Activated T-helper 2 cell treated with anti-CD3 and anti-CD28 coated beads, Interferon-gamma antibody, Interleukin-2, Interleukin-4, amounts not matched to agents 10 μg/mL and 5 μg/mL and 100 μg/mL, durations not matched to agents 14 hours and 24 hours and 36 hours (primary cell): Measurements from ENCODE around the gene MRPL37. TPM values are rescaled to one million over a fixed set of nuclear protein-coding genes. Genes with fewer than 3 reads are reported as not detected.
"Not testable (repeated sequence)": the region's sequence is repeated elsewhere in the genome, so short reads cannot be mapped to it uniquely, and the experiment has no call there.

Source experiments
- DNase-seq: peaks from one replicate; pipeline ENCODE4 v3.0.0; 2021; ENCODE audit warnings: low spot score
- H3K27ac Mint-ChIP-seq: one replicate; pipeline ENCODE4 v1.8.0; 2021; ENCODE audit warnings: mixed read lengths
- H3K27me3 Mint-ChIP-seq: one replicate; pipeline ENCODE4 v1.8.0; 2021; ENCODE audit warnings: low read depth, mixed read lengths
- H3K36me3 Mint-ChIP-seq: one replicate; pipeline ENCODE4 v1.8.0; 2021; ENCODE audit warnings: low read depth, mixed read lengths
- H3K4me1 Mint-ChIP-seq: one replicate; pipeline ENCODE4 v1.8.0; 2021; ENCODE audit warnings: low read depth, mixed read lengths
- H3K4me3 Mint-ChIP-seq: one replicate; pipeline ENCODE4 v1.8.0; 2021; ENCODE audit warnings: low read depth, mild to moderate bottlenecking, moderate library complexity, mixed read lengths
- H3K9me3 Mint-ChIP-seq: one replicate; pipeline ENCODE4 v1.8.0; 2021; ENCODE audit warnings: mixed read lengths
- intact Hi-C: fragments of 100-400 bp; cut with micrococcal nuclease; formaldehyde crosslinking; loops from one replicate; pipeline ENCODE4 v1.15.1; 2023
- total RNA-seq: library from RNA; stranded (reverse); gene quantifications from 2 replicates; pipeline ENCODE4 v1.2.3, GENCODE V29; 2022

Gene MRPL37
- total RNA-seq, 1 donor from 2014 or later = 130 TPM

DNA sequence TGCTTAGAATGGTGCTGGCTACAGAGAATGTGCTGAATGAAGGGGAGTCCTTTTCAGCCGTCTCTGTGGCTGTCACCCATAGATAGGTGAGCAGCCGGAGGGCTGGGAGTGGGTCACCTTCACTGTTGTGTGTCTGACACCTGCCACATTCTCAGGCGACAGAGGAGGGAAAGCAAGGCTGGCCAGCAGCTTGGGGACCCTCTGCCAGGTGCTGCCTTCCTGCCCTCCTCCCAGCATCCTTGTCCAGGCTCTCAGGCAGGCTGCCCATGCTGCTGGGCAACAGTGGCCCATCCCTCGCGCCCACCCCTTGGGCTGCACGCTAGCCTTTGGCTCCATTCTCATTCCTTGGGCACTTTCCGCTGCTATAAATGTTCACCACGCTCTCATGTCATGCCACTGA, 22.2 kb upstream of the MRPL37 start:
- H3K27ac Mint-ChIP-seq = no peak overlapping the region
- no peaks in the 10 kb centered on the region for H3K36me3 Mint-ChIP-seq
- H3K4me3 Mint-ChIP-seq = no peak overlapping the region
- peaks cover 4% of the 10 kb centered on the region for H3K4me1 Mint-ChIP-seq
- intact Hi-C loops = no loop called here
- no peaks in the 10 kb centered on the region for H3K27me3 Mint-ChIP-seq
- DNase-seq = no peak
- H3K9me3 Mint-ChIP-seq = no peaks in the 10 kb centered on the region

DNA sequence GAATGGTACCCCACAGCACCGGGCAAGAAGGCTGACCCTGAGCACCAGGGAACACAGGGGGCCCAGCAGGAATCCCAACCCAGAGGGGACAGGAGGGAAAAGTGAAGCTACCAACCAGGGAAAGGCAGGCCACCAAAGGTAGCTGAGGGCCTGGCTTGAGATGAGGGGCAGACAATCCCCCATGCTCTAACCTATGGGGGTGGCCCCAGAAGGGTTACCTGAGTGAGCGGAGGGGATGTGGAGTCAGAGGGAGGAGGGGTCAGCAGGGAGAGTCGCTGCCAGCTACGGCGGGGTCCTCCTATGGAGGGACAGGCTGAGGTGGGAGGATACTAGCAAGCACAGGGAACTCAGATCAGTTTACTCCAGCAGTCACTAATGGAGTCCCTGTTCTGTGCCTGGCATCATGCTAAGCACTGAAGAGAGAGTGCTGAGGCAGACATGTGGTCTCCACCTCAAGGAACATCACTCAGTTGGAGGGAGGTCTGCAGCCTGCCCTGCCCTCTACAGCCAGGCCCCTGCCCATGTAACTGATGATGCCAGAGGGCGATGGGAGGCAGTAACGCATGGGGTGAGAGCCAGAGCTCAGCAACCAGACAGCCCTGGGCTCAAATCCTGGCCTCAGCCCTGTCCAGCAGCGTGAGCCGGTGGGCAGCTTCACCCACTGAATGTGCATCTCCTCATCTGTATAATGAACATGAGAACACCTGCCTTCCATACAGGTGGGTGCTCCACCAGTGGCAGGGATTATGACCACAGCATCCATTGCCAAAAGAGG, 21.5 kb upstream of the MRPL37 start:
- no peaks in the 10 kb centered on the region for H3K27me3 Mint-ChIP-seq
- H3K4me1 Mint-ChIP-seq = peaks cover 4% of the 10 kb centered on the region
- no peaks in the 10 kb centered on the region for H3K9me3 Mint-ChIP-seq
- H3K36me3 Mint-ChIP-seq = no peaks in the 10 kb centered on the region
- no peak overlapping the region for H3K27ac Mint-ChIP-seq
- no peak for DNase-seq
- H3K4me3 Mint-ChIP-seq = no peak overlapping the region
- intact Hi-C loops = no loop called here

DNA sequence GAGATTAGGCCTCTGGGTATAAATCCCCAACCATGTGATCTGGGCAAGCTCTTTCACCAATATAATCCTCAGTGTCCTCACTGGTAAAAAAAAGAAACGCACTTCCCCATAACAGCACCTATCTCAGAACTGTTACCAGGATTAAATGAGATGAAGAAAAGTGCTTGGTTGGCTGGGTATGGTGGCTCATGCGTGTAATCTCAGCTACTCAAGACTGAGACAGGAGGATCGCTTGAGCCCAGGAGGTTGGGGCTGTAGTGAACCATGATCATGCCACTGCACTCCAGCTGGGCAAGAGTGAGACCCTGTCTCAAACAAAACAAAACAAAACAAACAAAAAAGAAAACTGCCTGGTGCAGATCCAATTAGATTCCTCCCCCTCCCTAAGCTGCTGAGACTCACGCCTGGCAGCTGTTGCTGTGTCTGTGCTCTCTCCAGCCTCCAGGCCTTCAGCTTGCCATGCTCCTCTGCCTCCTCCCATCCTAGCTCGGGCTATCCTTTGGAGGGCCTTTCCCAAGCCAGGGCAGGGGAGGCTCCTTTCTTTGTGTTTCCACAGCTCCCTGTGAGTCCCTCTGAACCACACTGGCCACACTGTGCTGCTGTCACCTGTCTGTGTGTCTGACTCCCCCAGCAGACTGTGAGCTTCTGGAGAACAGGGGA, 19.1 kb upstream of the MRPL37 start:
- H3K36me3 Mint-ChIP-seq = peaks cover 1% of the 10 kb centered on the region
- intact Hi-C loops = loop anchor here (1.0 kb wide), 2 partner anchors 48 to 308 kb away; no protein-coding TSS in a partner anchor
- no peak overlapping the region for H3K27ac Mint-ChIP-seq
- H3K4me3 Mint-ChIP-seq = no peak overlapping the region
- no peak for DNase-seq
- no peaks in the 10 kb centered on the region for H3K27me3 Mint-ChIP-seq
- H3K9me3 Mint-ChIP-seq = no peaks in the 10 kb centered on the region
- no peaks in the 10 kb centered on the region for H3K4me1 Mint-ChIP-seq

DNA sequence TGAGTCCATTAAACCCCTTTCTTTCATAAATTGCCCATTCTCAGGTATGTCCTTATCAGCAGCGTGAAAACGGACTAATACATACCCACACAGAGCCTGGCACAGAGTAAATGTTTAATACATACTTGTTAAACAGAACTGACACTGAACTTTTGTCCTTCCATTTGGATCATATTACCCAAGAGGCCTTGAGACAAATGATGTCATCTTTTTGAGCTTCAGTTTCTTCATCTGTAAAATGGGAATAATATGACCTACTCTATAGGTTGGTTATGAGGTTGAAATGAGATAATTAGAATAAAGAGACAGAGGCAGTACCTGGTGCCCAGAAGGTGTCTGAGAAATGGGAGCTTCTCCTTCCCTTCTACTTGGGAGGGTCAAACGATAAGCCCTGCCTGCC, 13.9 kb upstream of the MRPL37 start:
- intact Hi-C loops = no loop called here

DNA sequence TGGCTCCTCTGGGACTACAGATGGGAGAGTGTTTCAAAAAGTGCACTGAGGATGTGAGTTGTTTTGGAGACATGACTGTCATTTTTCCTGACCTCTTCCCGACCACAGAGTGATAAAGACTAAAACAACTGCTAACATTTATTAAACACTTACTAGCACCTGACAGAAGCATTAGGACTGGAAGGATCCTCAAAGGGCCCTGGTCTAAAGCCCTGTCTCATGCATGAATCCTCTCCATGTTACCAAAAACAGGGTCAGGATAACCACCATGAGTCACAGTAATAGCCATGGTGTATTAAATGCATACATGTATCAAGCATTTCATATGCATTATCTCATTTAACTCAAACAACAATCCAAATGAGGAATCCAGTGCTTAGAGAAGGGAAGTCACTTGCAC, 11.7 kb upstream of the MRPL37 start:
- Mint-ChIP-seq H3K4me1 (no peaks in the 10 kb centered on the region), H3K27me3 (no peaks in the 10 kb centered on the region), H3K36me3 (peaks cover 8% of the 10 kb centered on the region), H3K4me3 (no peak overlapping the region), H3K9me3 (no peaks in the 10 kb centered on the region), H3K27ac (no peak overlapping the region)
- no peak for DNase-seq
- intact Hi-C loops = no loop called here

More for the DNA sequence above, 13.9 kb upstream of the MRPL37 start:
- peaks cover 4% of the 10 kb centered on the region for H3K36me3 Mint-ChIP-seq
- DNase-seq = no peak
- no peaks in the 10 kb centered on the region for H3K9me3 Mint-ChIP-seq
- no peaks in the 10 kb centered on the region for H3K4me1 Mint-ChIP-seq
- no peak overlapping the region for H3K4me3 Mint-ChIP-seq
- no peak overlapping the region for H3K27ac Mint-ChIP-seq
- H3K27me3 Mint-ChIP-seq = no peaks in the 10 kb centered on the region

DNA sequence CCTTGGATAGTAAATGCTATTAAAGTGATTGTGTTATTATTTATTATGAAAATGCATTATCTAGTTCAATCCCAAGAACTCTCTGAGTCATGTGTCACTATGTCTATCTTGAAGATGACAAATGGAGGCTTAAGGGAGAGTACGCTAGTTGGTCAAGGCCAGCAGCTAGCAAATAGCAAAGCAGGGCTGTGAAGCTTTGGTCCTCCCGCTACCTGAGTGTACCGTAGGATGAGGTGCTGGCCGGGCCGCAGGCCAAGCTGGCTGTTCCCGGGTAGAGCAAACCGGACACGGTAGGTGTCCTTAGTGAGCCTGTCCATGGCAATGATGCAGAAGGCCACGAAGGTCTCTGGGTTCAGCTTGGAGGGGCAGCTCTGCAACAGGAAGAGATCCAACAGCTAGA, 9.4 kb upstream of the MRPL37 start:
- no peak for DNase-seq
- intact Hi-C loops = no loop called here
- Mint-ChIP-seq H3K4me3 (no peak overlapping the region), H3K4me1 (no peaks in the 10 kb centered on the region), H3K27me3 (no peaks in the 10 kb centered on the region), H3K36me3 (peaks cover 9% of the 10 kb centered on the region), H3K9me3 (no peaks in the 10 kb centered on the region), H3K27ac (no peak overlapping the region)

DNA sequence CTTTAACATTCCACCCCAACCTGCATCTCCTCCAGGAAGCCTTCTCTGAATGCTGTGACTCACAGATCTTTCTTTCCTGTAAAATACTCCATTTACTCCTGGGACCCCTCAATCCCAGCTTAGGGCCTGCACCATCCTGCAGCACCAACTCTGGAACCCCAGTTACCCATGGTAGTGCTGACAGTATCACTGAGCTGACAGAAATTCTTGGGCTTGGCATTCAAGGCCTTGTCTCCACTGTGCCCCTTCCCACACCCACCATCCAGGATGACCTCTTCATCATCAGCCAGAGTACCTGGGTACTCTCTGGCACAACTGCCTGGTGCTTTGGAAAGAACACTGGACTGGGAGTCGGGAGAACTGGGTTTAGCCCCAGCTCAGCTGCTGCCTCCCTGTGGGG, 8.4 kb upstream of the MRPL37 start:
- H3K27me3 Mint-ChIP-seq = no peaks in the 10 kb centered on the region
- intact Hi-C loops = no loop called here
- H3K27ac Mint-ChIP-seq = no peak overlapping the region
- no peak for DNase-seq
- no peaks in the 10 kb centered on the region for H3K4me1 Mint-ChIP-seq
- H3K9me3 Mint-ChIP-seq = no peaks in the 10 kb centered on the region
- H3K36me3 Mint-ChIP-seq = peaks cover 5% of the 10 kb centered on the region
- H3K4me3 Mint-ChIP-seq = no peak overlapping the region

DNA sequence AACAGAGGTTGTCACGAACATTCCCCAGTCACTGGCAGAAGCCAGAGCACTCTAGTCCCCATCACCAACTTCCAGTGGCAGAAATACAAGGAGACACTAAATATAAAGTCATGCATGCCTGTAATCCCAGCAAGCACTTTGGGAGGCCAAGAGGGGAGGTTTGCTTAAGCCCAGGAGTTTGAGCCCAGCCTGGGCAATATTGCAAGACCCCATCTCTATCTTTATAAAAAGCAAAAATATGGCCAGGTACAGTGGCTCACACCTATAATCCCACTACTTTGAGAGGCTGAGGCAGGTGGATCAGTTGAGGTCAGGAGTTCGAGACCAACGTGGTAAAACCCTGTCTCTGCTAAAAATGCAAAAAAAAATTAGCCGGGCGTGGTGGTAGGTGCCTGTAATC, 6.5 kb upstream of the MRPL37 start:
- DNase-seq = no peak
- Mint-ChIP-seq H3K36me3 (peaks cover 5% of the 10 kb centered on the region), H3K27ac (no peak overlapping the region), H3K4me1 (no peaks in the 10 kb centered on the region), H3K27me3 (no peaks in the 10 kb centered on the region), H3K9me3 (no peaks in the 10 kb centered on the region), H3K4me3 (no peak overlapping the region)
- intact Hi-C loops = no loop called here

DNA sequence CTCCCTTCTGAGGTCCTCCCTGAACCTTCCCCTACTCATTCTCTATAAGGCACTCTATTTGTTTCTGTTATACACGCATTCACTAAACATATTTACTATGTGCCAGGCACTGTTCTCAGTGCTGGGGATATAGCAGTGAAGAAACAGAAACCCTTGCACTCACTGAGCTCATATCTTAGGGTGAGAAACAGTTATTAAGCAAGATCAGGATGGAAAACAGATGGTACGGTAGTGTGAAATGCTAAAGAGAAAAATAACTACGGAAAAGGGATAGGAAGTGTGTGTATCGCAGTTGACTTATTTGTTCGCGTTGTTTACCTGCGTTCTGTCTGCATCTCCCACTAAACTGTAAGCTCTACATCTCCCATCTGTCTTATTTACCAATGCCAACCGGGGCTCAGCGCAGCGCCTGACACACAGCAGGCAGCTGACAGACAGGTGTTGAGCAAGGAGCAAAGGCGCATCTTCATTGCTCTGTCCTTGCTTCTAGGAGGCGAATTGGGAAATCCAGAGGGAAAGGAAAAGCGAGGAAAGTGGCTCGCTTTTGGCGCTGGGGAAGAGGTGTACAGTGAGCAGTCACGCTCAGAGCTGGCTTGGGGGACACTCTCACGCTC, 709 bp upstream of the MRPL37 start:
- no peaks in the 10 kb centered on the region for H3K27me3 Mint-ChIP-seq
- no peaks in the 10 kb centered on the region for H3K9me3 Mint-ChIP-seq
- H3K4me1 Mint-ChIP-seq = peaks cover 30% of the 10 kb centered on the region
- peak overlapping the region; percentile 80 for H3K27ac Mint-ChIP-seq
- H3K4me3 Mint-ChIP-seq = peak overlapping the region; percentile 90
- peaks cover 30% of the 10 kb centered on the region for H3K36me3 Mint-ChIP-seq
- no peak for DNase-seq
- intact Hi-C loops = no loop called here

DNA sequence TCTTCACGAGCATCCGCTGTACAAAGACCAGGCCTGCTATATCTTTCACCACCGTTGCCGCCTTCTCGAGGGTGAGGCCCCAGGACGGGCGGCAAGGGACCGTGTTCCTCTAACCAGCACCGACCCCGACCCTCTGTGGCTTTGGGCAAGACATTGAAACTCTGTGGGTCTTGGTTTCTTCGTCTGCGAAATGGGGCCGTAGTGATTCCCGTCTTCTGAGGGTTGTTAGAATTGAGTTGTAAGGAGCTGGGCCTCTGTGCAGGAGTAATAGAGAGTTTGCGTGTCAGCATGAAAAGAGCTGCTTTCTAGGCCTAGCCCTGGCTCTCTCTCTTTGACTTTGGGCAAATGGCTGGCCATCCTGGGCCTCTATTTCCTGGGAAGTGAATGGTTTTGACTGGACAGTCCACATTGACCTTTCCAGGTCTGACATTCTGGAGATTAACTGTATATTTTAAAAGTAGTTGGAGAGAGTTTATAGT, 591 bp downstream of the MRPL37 start:
- Mint-ChIP-seq H3K9me3 (no peaks in the 10 kb centered on the region), H3K4me3 (peak overlapping the region; percentile 90), H3K27me3 (no peaks in the 10 kb centered on the region), H3K36me3 (peaks cover 40% of the 10 kb centered on the region), H3K27ac (peak overlapping the region; percentile 80), H3K4me1 (peaks cover 33% of the 10 kb centered on the region)
- no peak for DNase-seq
- intact Hi-C loops = loop anchor here (1.0 to 5.0 kb wide), 3 partner anchors 29 to 288 kb away; partner anchors contain the start of genes TCEANC2 and TMEM59

DNA sequence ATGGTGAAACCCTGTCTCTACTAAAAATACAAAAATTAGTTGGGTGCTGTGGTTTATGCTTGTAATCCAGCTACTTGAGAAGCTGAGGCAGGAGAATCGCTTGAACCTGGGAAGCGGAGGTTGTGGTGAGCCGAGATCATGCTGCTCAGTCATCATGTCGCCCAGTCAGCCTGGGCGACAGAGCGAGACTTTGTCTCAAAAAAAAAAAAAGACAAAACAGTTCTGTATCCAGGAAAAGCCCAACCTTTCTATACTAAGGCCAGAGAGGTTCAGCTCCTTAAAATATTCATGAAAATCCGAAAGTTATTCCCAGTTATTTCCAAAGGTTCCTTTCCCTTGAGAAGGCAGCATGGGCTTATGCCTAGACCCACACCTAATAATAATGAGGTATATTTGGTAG, 4.2 kb downstream of the MRPL37 start:
- DNase-seq = no peak
- Mint-ChIP-seq H3K27me3 (no peaks in the 10 kb centered on the region), H3K36me3 (peaks cover 71% of the 10 kb centered on the region), H3K4me3 (no peak overlapping the region), H3K27ac (no peak overlapping the region), H3K4me1 (peaks cover 36% of the 10 kb centered on the region), H3K9me3 (no peaks in the 10 kb centered on the region)
- intact Hi-C loops = loop anchor here (5.0 kb wide), 1 partner anchor 152 kb away; the partner anchor contains the start of genes TCEANC2 and TMEM59

DNA sequence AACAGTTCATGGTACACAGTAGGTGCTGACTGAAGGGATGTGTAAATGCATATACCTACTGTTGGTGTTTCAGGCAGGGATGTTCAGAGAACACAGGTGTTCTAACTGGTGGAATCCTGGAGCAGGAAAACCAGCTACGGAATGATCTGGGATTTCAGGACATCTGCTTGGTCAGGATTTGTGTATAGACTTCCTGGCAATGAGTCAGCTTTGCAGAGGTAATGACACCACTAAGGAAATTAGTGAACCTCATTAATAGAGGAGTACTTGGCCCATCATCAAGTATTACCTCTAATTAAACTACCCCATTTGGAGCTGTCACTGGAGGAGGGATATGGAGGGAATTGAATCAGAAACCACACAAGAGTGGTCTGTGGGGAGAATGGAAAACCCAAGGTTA, 7.3 kb downstream of the MRPL37 start:
- Mint-ChIP-seq H3K4me3 (no peak overlapping the region), H3K9me3 (no peaks in the 10 kb centered on the region), H3K4me1 (peaks cover 17% of the 10 kb centered on the region), H3K36me3 (peaks cover 80% of the 10 kb centered on the region), H3K27me3 (no peaks in the 10 kb centered on the region), H3K27ac (peak overlapping the region; percentile 39)
- intact Hi-C loops = no loop called here
- no peak for DNase-seq

DNA sequence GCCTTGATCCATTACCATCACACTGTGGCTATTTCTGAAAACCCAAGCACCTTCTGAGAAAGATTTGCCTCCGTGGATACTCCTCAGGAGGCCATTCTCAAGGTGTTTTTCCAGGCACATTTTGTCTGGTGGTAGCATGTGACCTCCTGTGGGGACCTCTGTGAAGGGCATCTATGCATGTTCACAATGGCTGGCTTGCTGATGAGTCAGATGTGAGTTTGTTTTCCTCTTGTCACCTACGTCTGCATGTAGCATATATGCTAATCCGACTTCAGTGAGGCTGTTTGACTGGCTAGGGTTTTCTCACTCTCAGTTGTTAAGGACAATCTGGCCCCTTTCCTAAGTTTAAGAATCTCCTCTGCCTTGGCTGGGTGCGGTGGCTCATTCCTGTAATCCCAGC, 7.9 kb downstream of the MRPL37 start:
- peaks cover 80% of the 10 kb centered on the region for H3K36me3 Mint-ChIP-seq
- H3K4me3 Mint-ChIP-seq, DNase-seq, intact Hi-C loops, H3K27ac Mint-ChIP-seq, H3K27me3 Mint-ChIP-seq, H3K9me3 Mint-ChIP-seq: not testable (repeated sequence)
- H3K4me1 Mint-ChIP-seq = peaks cover 11% of the 10 kb centered on the region
